Measurements from ENCODE around the gene ZNF564. TPM values are rescaled to one million over a fixed set of nuclear protein-coding genes. Genes with fewer than 3 reads are reported as not detected.

ZNF564 gene
- 4.3 TPM for polyA plus RNA-seq (2013, experiment 1 of 2)
- polyA plus RNA-seq (2013, experiment 2 of 2): 4.0 TPM

- peak within 1 kb of the TSS; percentile 65 for H3K4me2 ChIP-seq (ENCODE audit: insufficient read depth, low read length, poor library complexity, severe bottlenecking)
- H3K4me1 ChIP-seq (ENCODE audit: control insufficient read depth in 2 of 2, insufficient read depth in 1 of 2, low read depth in 1 of 2, low read length in 2 of 2): peaks cover 0 to 6% of the 10 kb centered on the region in 2 donors
- H3K27me3 ChIP-seq (ENCODE audit: control insufficient read depth in 3 of 3, insufficient read depth in 3 of 3, low read depth in 1 of 3, low read length in 3 of 3): no peaks in the 10 kb centered on the region
- peak within 1 kb of the TSS; percentile 53 for H3K4ac ChIP-seq (ENCODE audit: low read length)
- H2BK120ac ChIP-seq (ENCODE audit: low read depth, low read length): no peak within 1 kb of the TSS
- H2BK12ac ChIP-seq (ENCODE audit: low read length): no peak within 1 kb of the TSS
- DNase-seq (ENCODE audit: low spot score): peak; percentile 97
- peak within 1 kb of the TSS; percentile 91 for H2AFZ ChIP-seq (ENCODE audit: low read length)
- peak within 1 kb of the TSS; percentile 46 for H4K91ac ChIP-seq (ENCODE audit: low read depth, low read length, poor library complexity)
- no peak within 1 kb of the TSS for H4K8ac ChIP-seq (ENCODE audit: low read depth, low read length)
- no CpG with 5 or more reads among the region's 49 CpGs for WGBS, 2 donors (ENCODE audit: extremely low coverage in 2 of 2, insufficient read length in 2 of 2, insufficient replicate concordance in 1 of 2)
- H3K4me3 ChIP-seq (ENCODE audit: low read length in 2 of 2): peak within 1 kb of the TSS; percentile 94
- H3K14ac ChIP-seq (ENCODE audit: low read length): peak within 1 kb of the TSS; percentile 94
- H2BK15ac ChIP-seq (ENCODE audit: low read length): peak within 1 kb of the TSS; percentile 37
- peak within 1 kb of the TSS; percentile 93 for H3K9ac ChIP-seq (ENCODE audit: low read depth, low read length, poor library complexity)
- peak within 1 kb of the TSS; percentile 92 for H3K23ac ChIP-seq (ENCODE audit: low read depth, low read length, poor library complexity)
- peak within 1 kb of the TSS; percentile 52 for H2AK5ac ChIP-seq (ENCODE audit: low read depth, low read length)
- peak within 1 kb of the TSS; percentile 97 for H3K18ac ChIP-seq (ENCODE audit: low read length)
- peak within 1 kb of the TSS; percentile 98 for H3K27ac ChIP-seq (replicated peaks; ENCODE audit: low read length)
- H3K36me3 ChIP-seq (replicated peaks in 1 of 2; ENCODE audit: control insufficient read depth in 2 of 2, insufficient read depth in 2 of 2, low read length in 2 of 2): peaks cover 5 to 33% of the 10 kb centered on the region in 2 donors
- no peak within 1 kb of the TSS for H2BK5ac ChIP-seq (ENCODE audit: low read length)
- peaks cover 2 to 27% of the 10 kb centered on the region in 2 donors for H3K9me3 ChIP-seq (replicated peaks in 1 of 2; ENCODE audit: control insufficient read depth in 2 of 2, insufficient read depth in 1 of 2, low read depth in 1 of 2, low read length in 2 of 2)
- no peaks in the 10 kb centered on the region for H3K79me1 ChIP-seq (ENCODE audit: low read depth, low read length)
These were observed at the start of gene ZNF564 for GRCh38 chr19:12551060-12551832. Gene ZNF564, minus strand, starts transcription at chr19:12551482. Its CDS starts 150 bp downstream, at chr19:12551332.

GRCh38 chr19:12597594-12597993 lies 46.3 kb upstream of the ZNF564 start:
- no CpG with 5 or more reads among the region's 11 CpGs for WGBS, 2 donors (ENCODE audit: extremely low coverage in 2 of 2, insufficient read length in 2 of 2, insufficient replicate concordance in 1 of 2)
- H3K4me3 ChIP-seq (ENCODE audit: low read length in 2 of 2): no peak overlapping the region

GRCh38 chr19:12596927-12597548 lies 45.8 kb upstream of the ZNF564 start:
- Histone ChIP-seq H3K4me3 (ENCODE audit: low read length in 2 of 2) (no peak overlapping the region), H4K8ac (ENCODE audit: low read depth, low read length) (no peak overlapping the region), H4K91ac (ENCODE audit: low read depth, low read length, poor library complexity) (no peak overlapping the region), H3K18ac (ENCODE audit: low read length) (no peak overlapping the region), H2BK12ac (ENCODE audit: low read length) (no peak overlapping the region), H3K14ac (ENCODE audit: low read length) (no peak overlapping the region), H3K36me3 (replicated peaks in 1 of 2; ENCODE audit: control insufficient read depth in 2 of 2, insufficient read depth in 2 of 2, low read length in 2 of 2) (peaks cover 5 to 34% of the 10 kb centered on the region in 2 donors), H3K27ac (replicated peaks; ENCODE audit: low read length) (no peak overlapping the region), H3K27me3 (ENCODE audit: control insufficient read depth in 3 of 3, insufficient read depth in 3 of 3, low read depth in 1 of 3, low read length in 3 of 3) (no peaks in the 10 kb centered on the region), H3K4me1 (ENCODE audit: control insufficient read depth in 2 of 2, insufficient read depth in 1 of 2, low read depth in 1 of 2, low read length in 2 of 2) (no peaks in the 10 kb centered on the region), H2BK120ac (ENCODE audit: low read depth, low read length) (peak overlapping the region; percentile 31), H2BK15ac (ENCODE audit: low read length) (no peak overlapping the region), H3K9ac (ENCODE audit: low read depth, low read length, poor library complexity) (no peak overlapping the region), H3K4ac (ENCODE audit: low read length) (no peak overlapping the region), H3K79me1 (ENCODE audit: low read depth, low read length) (peaks cover 3% of the 10 kb centered on the region), H3K9me3 (replicated peaks in 1 of 2; ENCODE audit: control insufficient read depth in 2 of 2, insufficient read depth in 1 of 2, low read depth in 1 of 2, low read length in 2 of 2) (peaks cover 3 to 4% of the 10 kb centered on the region in 2 donors), H3K4me2 (ENCODE audit: insufficient read depth, low read length, poor library complexity, severe bottlenecking) (no peak overlapping the region), H2BK5ac (ENCODE audit: low read length) (no peak overlapping the region), H3K23ac (ENCODE audit: low read depth, low read length, poor library complexity) (peak overlapping the region; percentile 52), H2AFZ (ENCODE audit: low read length) (no peak overlapping the region), H2AK5ac (ENCODE audit: low read depth, low read length) (no peak overlapping the region)
- WGBS, 2 donors (ENCODE audit: extremely low coverage in 2 of 2, insufficient read length in 2 of 2, insufficient replicate concordance in 1 of 2): no CpG with 5 or more reads among the region's 38 CpGs
- no peak for DNase-seq (ENCODE audit: low spot score)

More at GRCh38 chr19:12597594-12597993, 46.3 kb upstream of the ZNF564 start:
- H3K18ac ChIP-seq (ENCODE audit: low read length): no peak overlapping the region
- H3K27ac ChIP-seq (replicated peaks; ENCODE audit: low read length): no peak overlapping the region
- H3K27me3 ChIP-seq (ENCODE audit: control insufficient read depth in 3 of 3, insufficient read depth in 3 of 3, low read depth in 1 of 3, low read length in 3 of 3): no peaks in the 10 kb centered on the region
- no peak overlapping the region for H3K23ac ChIP-seq (ENCODE audit: low read depth, low read length, poor library complexity)
- no peak overlapping the region for H3K9ac ChIP-seq (ENCODE audit: low read depth, low read length, poor library complexity)
- no peaks in the 10 kb centered on the region for H3K4me1 ChIP-seq (ENCODE audit: control insufficient read depth in 2 of 2, insufficient read depth in 1 of 2, low read depth in 1 of 2, low read length in 2 of 2)
- H3K4ac ChIP-seq (ENCODE audit: low read length): no peak overlapping the region
- H3K14ac ChIP-seq (ENCODE audit: low read length): no peak overlapping the region
- no peak overlapping the region for H2BK120ac ChIP-seq (ENCODE audit: low read depth, low read length)
- peaks cover 3 to 4% of the 10 kb centered on the region in 2 donors for H3K9me3 ChIP-seq (replicated peaks in 1 of 2; ENCODE audit: control insufficient read depth in 2 of 2, insufficient read depth in 1 of 2, low read depth in 1 of 2, low read length in 2 of 2)
- H3K4me2 ChIP-seq (ENCODE audit: insufficient read depth, low read length, poor library complexity, severe bottlenecking): no peak overlapping the region
- peaks cover 3% of the 10 kb centered on the region for H3K79me1 ChIP-seq (ENCODE audit: low read depth, low read length)
- no peak for DNase-seq (ENCODE audit: low spot score)
- no peak overlapping the region for H2BK12ac ChIP-seq (ENCODE audit: low read length)
- H3K36me3 ChIP-seq (replicated peaks in 1 of 2; ENCODE audit: control insufficient read depth in 2 of 2, insufficient read depth in 2 of 2, low read length in 2 of 2): peaks cover 5 to 35% of the 10 kb centered on the region in 2 donors
- no peak overlapping the region for H2BK5ac ChIP-seq (ENCODE audit: low read length)
- H4K91ac ChIP-seq (ENCODE audit: low read depth, low read length, poor library complexity): no peak overlapping the region
- no peak overlapping the region for H2AK5ac ChIP-seq (ENCODE audit: low read depth, low read length)
- no peak overlapping the region for H2BK15ac ChIP-seq (ENCODE audit: low read length)
- H2AFZ ChIP-seq (ENCODE audit: low read length): no peak overlapping the region
- H4K8ac ChIP-seq (ENCODE audit: low read depth, low read length): no peak overlapping the region

- Histone ChIP-seq H2AK5ac (ENCODE audit: low read depth, low read length) (no peak overlapping the region), H3K18ac (ENCODE audit: low read length) (no peak overlapping the region), H2BK120ac (ENCODE audit: low read depth, low read length) (peak overlapping the region; percentile 31), H3K4ac (ENCODE audit: low read length) (no peak overlapping the region), H3K36me3 (replicated peaks in 1 of 2; ENCODE audit: control insufficient read depth in 2 of 2, insufficient read depth in 2 of 2, low read length in 2 of 2) (peaks cover 5 to 35% of the 10 kb centered on the region in 2 donors), H3K9ac (ENCODE audit: low read depth, low read length, poor library complexity) (no peak overlapping the region), H3K9me3 (replicated peaks in 1 of 2; ENCODE audit: control insufficient read depth in 2 of 2, insufficient read depth in 1 of 2, low read depth in 1 of 2, low read length in 2 of 2) (peaks cover 2 to 4% of the 10 kb centered on the region in 2 donors), H3K4me2 (ENCODE audit: insufficient read depth, low read length, poor library complexity, severe bottlenecking) (no peak overlapping the region), H2BK5ac (ENCODE audit: low read length) (no peak overlapping the region), H4K8ac (ENCODE audit: low read depth, low read length) (peak overlapping the region; percentile 82), H2AFZ (ENCODE audit: low read length) (no peak overlapping the region), H4K91ac (ENCODE audit: low read depth, low read length, poor library complexity) (no peak overlapping the region), H2BK15ac (ENCODE audit: low read length) (no peak overlapping the region), H3K79me1 (ENCODE audit: low read depth, low read length) (peaks cover 3% of the 10 kb centered on the region), H2BK12ac (ENCODE audit: low read length) (no peak overlapping the region), H3K4me1 (ENCODE audit: control insufficient read depth in 2 of 2, insufficient read depth in 1 of 2, low read depth in 1 of 2, low read length in 2 of 2) (no peaks in the 10 kb centered on the region), H3K27ac (replicated peaks; ENCODE audit: low read length) (no peak overlapping the region), H3K4me3 (ENCODE audit: low read length in 2 of 2) (no peak overlapping the region), H3K14ac (ENCODE audit: low read length) (no peak overlapping the region), H3K23ac (ENCODE audit: low read depth, low read length, poor library complexity) (no peak overlapping the region), H3K27me3 (ENCODE audit: control insufficient read depth in 3 of 3, insufficient read depth in 3 of 3, low read depth in 1 of 3, low read length in 3 of 3) (no peaks in the 10 kb centered on the region)
- no CpG with 5 or more reads among the region's 11 CpGs for WGBS, 2 donors (ENCODE audit: extremely low coverage in 2 of 2, insufficient read length in 2 of 2, insufficient replicate concordance in 1 of 2)
- no peak for DNase-seq (ENCODE audit: low spot score)
These were observed 45.2 kb upstream of the ZNF564 start for GRCh38 chr19:12596485-12596884.

Data from neuronal stem cell (in vitro differentiated cells).